Posterior cingulate gyrus (tissue), 11 donors: ENCODE measurements around the gene SMIM10L1.
A peak's percentile ranks its signal among the peaks of the same experiment; 100 is the strongest.

Experiments
- DNase-seq, 10 donors: peaks; one replicate each; pipeline versions ENCODE4 v3.0.0 to v3.0.0-alpha.2; 2020 to 2021; ENCODE audit warnings: mixed read lengths in 3 of 10
- intact Hi-C: fragments of 100-400 bp; cut with DNase I; formaldehyde crosslinking; loops from one replicate; pipeline ENCODE4 v1.15.1; 2023

SMIM10L1 gene

GRCh38 chr12:11171145-11171968, at the start of gene SMIM10L1:
SMIM10L1 (plus strand) TSS chr12:11171194; CDS start chr12:11171357, 163 bp downstream.
- DNase-seq: peak; percentile 82 to 98 (median 90)

GRCh38 chr12:11130382-11130781, 40.6 kb upstream of the SMIM10L1 start:
- intact Hi-C loops: no loop called here
- DNase-seq: peak in 1 of 10 donors; percentile 14

More at GRCh38 chr12:11171145-11171968, at the start of gene SMIM10L1:
- intact Hi-C loops: no loop called here

GRCh38 chr12:11130999-11131398, 40.0 kb upstream of the SMIM10L1 start:
- intact Hi-C loops: no loop called here
- DNase-seq: no peak

- no peak for DNase-seq
- intact Hi-C loops: no loop called here
Observed at GRCh38 chr12:11133162-11133561, 37.8 kb upstream of the SMIM10L1 start.

GRCh38 chr12:11133816-11134215, 37.2 kb upstream of the SMIM10L1 start:
- no peak for DNase-seq
- intact Hi-C loops: no loop called here

GRCh38 chr12:11134305-11134704, 36.7 kb upstream of the SMIM10L1 start, which contains the start of gene TAS2R30:
TAS2R30 (minus strand) TSS chr12:11134644; CDS start chr12:11134244, 400 bp downstream.
- no peak for DNase-seq
- intact Hi-C loops: no loop called here

GRCh38 chr12:11136075-11136474, 34.9 kb upstream of the SMIM10L1 start:
- intact Hi-C loops: no loop called here
- DNase-seq: no peak

- no peak for DNase-seq
- intact Hi-C loops: no loop called here
Observed at GRCh38 chr12:11143352-11143751, 27.6 kb upstream of the SMIM10L1 start.

- intact Hi-C loops: no loop called here
- DNase-seq: no peak
Observed at GRCh38 chr12:11144297-11144696, 26.7 kb upstream of the SMIM10L1 start.

GRCh38 chr12:11147420-11147819, 23.6 kb upstream of the SMIM10L1 start:
- no peak for DNase-seq

GRCh38 chr12:11150832-11151231, 20.2 kb upstream of the SMIM10L1 start:
- intact Hi-C loops: no loop called here

More at GRCh38 chr12:11147420-11147819, 23.6 kb upstream of the SMIM10L1 start:
- intact Hi-C loops: no loop called here

GRCh38 chr12:11152725-11153124, 18.3 kb upstream of the SMIM10L1 start:
- intact Hi-C loops: no loop called here
- no peak for DNase-seq

More at GRCh38 chr12:11150832-11151231, 20.2 kb upstream of the SMIM10L1 start:
- no peak for DNase-seq

- no peak for DNase-seq
- intact Hi-C loops: no loop called here
Observed at GRCh38 chr12:11154400-11154925, 16.5 kb upstream of the SMIM10L1 start.

GRCh38 chr12:11158885-11159444, 12.0 kb upstream of the SMIM10L1 start:
- intact Hi-C loops: no loop called here
- DNase-seq: no peak

GRCh38 chr12:11162502-11162901, 8.5 kb upstream of the SMIM10L1 start:
- intact Hi-C loops: no loop called here
- DNase-seq: no peak

GRCh38 chr12:11164384-11164783, 6.6 kb upstream of the SMIM10L1 start:
- intact Hi-C loops: no loop called here
- no peak for DNase-seq

- intact Hi-C loops: no loop called here
- DNase-seq: no peak
Observed at GRCh38 chr12:11166300-11166699, 4.7 kb upstream of the SMIM10L1 start.

- intact Hi-C loops: no loop called here
- no peak for DNase-seq
Observed at GRCh38 chr12:11170810-11171144, 217 bp upstream of the SMIM10L1 start.

GRCh38 chr12:11171969-11172675, 1.1 kb downstream of the SMIM10L1 start:
- intact Hi-C loops: no loop called here
- no peak for DNase-seq

- intact Hi-C loops: no loop called here
- DNase-seq: no peak
Observed at GRCh38 chr12:11174022-11174421, 3.0 kb downstream of the SMIM10L1 start.

- DNase-seq: no peak
- intact Hi-C loops: no loop called here
Observed at GRCh38 chr12:11178250-11178649, 7.3 kb downstream of the SMIM10L1 start.
